Epithelial cell of proximal tubule (primary cell): ENCODE measurements around the gene FAM120A. TPM values are rescaled to one million over a fixed set of nuclear protein-coding genes. Genes with fewer than 3 reads are reported as not detected.

Experiments used
- DNase-seq: peaks from one replicate; pipeline ENCODE4 v3.0.0-alpha.2; 2011; ENCODE audit warnings: low read depth
- H3K4me3 ChIP-seq: 2 replicates; pipeline ENCODE4 v1.5.1; 2011; ENCODE audit warnings: low read depth, mild to moderate bottlenecking, low read length
- total RNA-seq: library from RNA; depleted of rRNA; stranded (reverse); fragments of >200 nt; gene quantifications from 2 replicates; pipeline ENCODE4 v1.2.3, GENCODE V29; 2015
- TF ChIP-seq, protein P1 (sequence below): conservative IDR thresholded peaks from 2 replicates; pipeline ENCODE4 v1.5.1; 2012; ENCODE audit warnings: low read depth, mild to moderate bottlenecking, low read length

FAM120A gene
- total RNA-seq, 1 donor from 2014 or later = 71.0 TPM

- TF ChIP-seq, protein P1, sequence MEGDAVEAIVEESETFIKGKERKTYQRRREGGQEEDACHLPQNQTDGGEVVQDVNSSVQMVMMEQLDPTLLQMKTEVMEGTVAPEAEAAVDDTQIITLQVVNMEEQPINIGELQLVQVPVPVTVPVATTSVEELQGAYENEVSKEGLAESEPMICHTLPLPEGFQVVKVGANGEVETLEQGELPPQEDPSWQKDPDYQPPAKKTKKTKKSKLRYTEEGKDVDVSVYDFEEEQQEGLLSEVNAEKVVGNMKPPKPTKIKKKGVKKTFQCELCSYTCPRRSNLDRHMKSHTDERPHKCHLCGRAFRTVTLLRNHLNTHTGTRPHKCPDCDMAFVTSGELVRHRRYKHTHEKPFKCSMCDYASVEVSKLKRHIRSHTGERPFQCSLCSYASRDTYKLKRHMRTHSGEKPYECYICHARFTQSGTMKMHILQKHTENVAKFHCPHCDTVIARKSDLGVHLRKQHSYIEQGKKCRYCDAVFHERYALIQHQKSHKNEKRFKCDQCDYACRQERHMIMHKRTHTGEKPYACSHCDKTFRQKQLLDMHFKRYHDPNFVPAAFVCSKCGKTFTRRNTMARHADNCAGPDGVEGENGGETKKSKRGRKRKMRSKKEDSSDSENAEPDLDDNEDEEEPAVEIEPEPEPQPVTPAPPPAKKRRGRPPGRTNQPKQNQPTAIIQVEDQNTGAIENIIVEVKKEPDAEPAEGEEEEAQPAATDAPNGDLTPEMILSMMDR = no peak
- DNase-seq = no peak
- no peak overlapping the region for H3K4me3 ChIP-seq
Observed at GRCh38 chr9:93572636-93573515, 121.4 kb downstream of the FAM120A start.

- TF ChIP-seq, protein P1 = no peak
- no peak for DNase-seq
- H3K4me3 ChIP-seq = no peak overlapping the region
Observed at GRCh38 chr9:93573516-93573828, 122.0 kb downstream of the FAM120A start.

GRCh38 chr9:93574091-93574899 is 122.8 kb downstream of the FAM120A start:
- no peak overlapping the region for H3K4me3 ChIP-seq
- no peak for DNase-seq
- TF ChIP-seq, protein P1 = no peak

GRCh38 chr9:93574900-93575795 is 123.7 kb downstream of the FAM120A start:
- DNase-seq = no peak
- TF ChIP-seq, protein P1 = no peak

DNA sequence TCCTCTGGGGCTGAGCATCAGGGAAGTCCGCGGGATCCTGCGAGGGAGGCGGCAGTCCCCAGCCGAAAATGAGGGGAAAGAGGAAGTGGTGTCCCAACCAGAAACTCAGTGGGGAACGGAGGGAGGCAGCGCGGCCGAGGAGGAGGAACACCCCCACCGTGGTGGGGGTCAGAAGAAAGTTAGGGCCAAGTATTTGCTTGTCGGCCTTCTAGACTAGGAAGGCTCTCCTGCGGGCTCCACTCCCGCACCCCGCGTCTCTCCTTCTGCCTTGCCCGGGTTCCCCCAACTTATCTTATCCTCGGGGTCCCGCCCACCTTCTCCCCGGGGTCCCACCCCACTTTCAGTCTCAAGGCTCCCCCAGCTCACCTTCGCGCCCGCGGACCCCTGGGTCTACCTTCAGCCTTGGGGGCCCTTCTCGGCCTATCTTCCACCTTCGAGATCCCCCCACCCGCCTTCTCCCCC is 124.3 kb downstream of the FAM120A start:
- H3K4me3 ChIP-seq = peak overlapping the region; percentile 74
- no peak for DNase-seq
- TF ChIP-seq, protein P1 = no peak

More at GRCh38 chr9:93574900-93575795, 123.7 kb downstream of the FAM120A start:
- H3K4me3 ChIP-seq = peak overlapping the region; percentile 74
